GM12878 (cell line): ENCODE data around the gene ZBTB37. TPM values are rescaled to one million over a fixed set of nuclear protein-coding genes. Genes with fewer than 3 reads are reported as not detected.

Source experiments
- ATAC-seq: fragments of 200-7000 bp; cut with Tn5 transposase; 3 replicates; pipeline ENCODE4 v1.9.1; 2020; ENCODE audit warnings: mild to moderate bottlenecking, moderate library complexity
- BruUV-seq: library from RNA; stranded (reverse); fragments of 400-500 nt; replicated peaks from 2 replicates; lab custom pipeline; 2021; lab: Mats Ljungman, UMichigan
- CTCF ChIA-PET: fragments of 300-600 bp; sonication (Branson Sonifier 250); formaldehyde crosslinking; extraction: SDS; loops from one replicate; lab custom pipeline; 2021; ENCODE audit warnings: inconsistent platforms; lab: Yijun Ruan, JAX
- POLR2A ChIA-PET: fragments of 350-600 bp; formaldehyde crosslinking; extraction: SDS; loops from one replicate; lab custom pipeline; 2021; ENCODE audit warnings: inconsistent platforms; lab: Charles Lee
- RAD21 ChIA-PET: fragments of 300-600 bp; sonication (Branson Sonifier 250); formaldehyde crosslinking; loops from one replicate; lab custom pipeline; 2023; ENCODE audit warnings: antibody characterized with exemption; ENCODE audit not compliant: unreplicated experiment; lab: Charles Lee
- SMC1A ChIA-PET: fragments of 300-600 bp; sonication (Branson Sonifier 250); formaldehyde crosslinking; loops from one replicate; lab custom pipeline; 2023; ENCODE audit not compliant: unreplicated experiment, uncharacterized antibody; lab: Charles Lee
- DNase-seq: peaks from one replicate; pipeline ENCODE4 v3.0.0-alpha.2; 2011; ENCODE audit warnings: low read depth, low spot score
- FAIRE-seq: peaks from 3 replicates; lab custom pipeline; 2011; peaks lifted over from hg19 to GRCh38; lab: Jason Lieb, UNC
- H2AFZ ChIP-seq: 2 replicates; pipeline ENCODE4 v1.6.0; 2011; ENCODE audit warnings: low read depth, low read length, control low read depth; ENCODE audit not compliant: control insufficient read depth
- H3K27ac ChIP-seq: 2 replicates; pipeline ENCODE4 v1.5.1; 2011; ENCODE audit warnings: control low read depth; ENCODE audit not compliant: control insufficient read depth, insufficient read depth
- H3K27me3 ChIP-seq, 2 experiments: replicated peaks in 1 of 2; 2 replicates each; pipeline versions ENCODE4 v1.6.0 to v1.6.1; 2011; ENCODE audit warnings: low read length in 1 of 2; ENCODE audit not compliant: control insufficient read depth in 2 of 2, insufficient read depth in 2 of 2
- H3K36me3 ChIP-seq, 2 experiments: 2 replicates each; pipeline ENCODE4 v1.5.1; 2011; ENCODE audit warnings: low read length in 1 of 2; ENCODE audit not compliant: control insufficient read depth in 2 of 2, insufficient read depth in 2 of 2
- H3K4me1 ChIP-seq: 2 replicates; pipeline ENCODE4 v1.6.1; 2011; ENCODE audit warnings: mild to moderate bottlenecking, low read length, moderate library complexity, mixed read lengths; ENCODE audit not compliant: control insufficient read depth, insufficient read depth
- H3K4me2 ChIP-seq: 2 replicates; pipeline ENCODE4 v1.6.0; 2011; ENCODE audit warnings: control low read depth; ENCODE audit not compliant: control insufficient read depth, insufficient read depth
- H3K4me3 ChIP-seq: fragments of 200-600 bp; sonication (generic); 2 replicates; pipeline ENCODE4 v1.5.1; 2016
- H3K79me2 ChIP-seq: 2 replicates; pipeline ENCODE4 v1.6.0; 2011; ENCODE audit warnings: low read length; ENCODE audit not compliant: control insufficient read depth, insufficient read depth
- H3K9ac ChIP-seq: 2 replicates; pipeline ENCODE4 v1.8.0; 2011; ENCODE audit warnings: low read length, control low read depth, mixed read lengths; ENCODE audit not compliant: control insufficient read depth, insufficient read depth
- H3K9me3 ChIP-seq: replicated peaks from 3 replicates; pipeline ENCODE4 v1.5.1; 2011; ENCODE audit warnings: mild to moderate bottlenecking, low read length; ENCODE audit not compliant: control insufficient read depth, insufficient read depth
- H4K20me1 ChIP-seq: 2 replicates; pipeline ENCODE4 v1.6.0; 2011; ENCODE audit not compliant: control insufficient read depth, insufficient read depth
- BCL11A ChIP-seq: IDR thresholded peaks from 2 replicates; pipeline ENCODE4 v1.6.1; 2011; ENCODE audit warnings: low read depth, low read length
- BCLAF1 ChIP-seq: fragments of 450-650 bp; IDR thresholded peaks from 2 replicates; pipeline ENCODE4 v1.6.1; 2017; ENCODE audit warnings: antibody characterized with exemption, mild to moderate bottlenecking, moderate library complexity
- CBX5 ChIP-seq: sonication (generic); IDR thresholded peaks from 2 replicates; pipeline ENCODE4 v1.6.1; 2016; ENCODE audit warnings: low read depth, moderate library complexity, mild to moderate bottlenecking, inconsistent platforms
- CREM ChIP-seq: IDR thresholded peaks from 2 replicates; pipeline ENCODE4 v1.6.1; 2014; ENCODE audit warnings: antibody characterized with exemption, low read depth
- EED ChIP-seq: sonication (generic); IDR thresholded peaks from 2 replicates; pipeline ENCODE4 v1.6.1; 2016; ENCODE audit warnings: antibody characterized with exemption, low read depth
- MLLT1 ChIP-seq: fragments of 450-650 bp; IDR thresholded peaks from 2 replicates; pipeline ENCODE4 v1.6.1; 2016; ENCODE audit warnings: mild to moderate bottlenecking
- MTA3 ChIP-seq: IDR thresholded peaks from 2 replicates; pipeline ENCODE4 v1.6.1; 2012; ENCODE audit warnings: low read length, inconsistent platforms, borderline replicate concordance
- PKNOX1 ChIP-seq: fragments of 450-650 bp; IDR thresholded peaks from 2 replicates; pipeline ENCODE4 v1.6.1; 2016; ENCODE audit warnings: mild to moderate bottlenecking
- REST ChIP-seq: IDR thresholded peaks from 2 replicates; pipeline ENCODE4 v1.6.1; 2012; ENCODE audit warnings: mild to moderate bottlenecking, low read depth, low read length
- RFX5 ChIP-seq: IDR thresholded peaks from 2 replicates; pipeline ENCODE4 v1.6.1; 2011; ENCODE audit warnings: low read depth, low read length, improper control_type of control experiment
- SUPT20H ChIP-seq: IDR thresholded peaks from 2 replicates; pipeline ENCODE4 v1.6.1; 2011; ENCODE audit warnings: low read depth, mild to moderate bottlenecking, low read length, moderate library complexity, borderline replicate concordance; ENCODE audit not compliant: control insufficient read depth
- TBL1XR1 ChIP-seq: IDR thresholded peaks from 2 replicates; pipeline ENCODE4 v1.6.1; 2012; ENCODE audit warnings: low read depth, low read length, improper control_type of control experiment
- YBX1 ChIP-seq: fragments of 450-650 bp; IDR thresholded peaks from 2 replicates; pipeline ENCODE4 v1.6.1; 2016; ENCODE audit warnings: antibody characterized with exemption
- ZNF217 ChIP-seq: fragments of 450-650 bp; IDR thresholded peaks from 2 replicates; pipeline ENCODE4 v1.6.1; 2017; ENCODE audit warnings: antibody characterized with exemption, mild to moderate bottlenecking
- WGBS: methylation state at CpG from one replicate; pipeline ENCODE4 v1.1.6; 2016; ENCODE audit warnings: low lambda C conversion rate; ENCODE audit not compliant: insufficient replicate concordance, insufficient coverage; ENCODE audit errors: missing lambda C conversion rate; 5-methylcytosine and 5-hydroxymethylcytosine counted together
- in situ Hi-C: fragments of 300-500 bp; cut with MboI; formaldehyde crosslinking; loops from 9 replicates; pipeline ENCODE4 v1.14.3; 2018; ENCODE audit warnings: mixed read lengths
- intact Hi-C: fragments of 100-400 bp; cut with micrococcal nuclease; formaldehyde crosslinking; loops from one replicate; pipeline ENCODE4 v1.14.2; 2022; ENCODE audit not compliant: unreplicated experiment
- polyA plus RNA-seq, 11 experiments: library from polyadenylated mRNA; depleted of rRNA in 4 of 11; unstranded in 6 of 11; stranded (reverse) in 5 of 11; fragments of >200 nt; fragmentation: Nextera tagmentation in 4 of 11; fragmentation: Illumina TruSeq in 1 of 11; extraction: Ambion mirVana in 4 of 11; extraction: Trizol in 1 of 11; gene quantifications; 1 replicate in 1 of 11; 2 replicates in 10 of 11; pipeline versions ENCODE4 v1.2.1 to v1.2.3, GENCODE V29; 2011 to 2016; ENCODE audit warnings: inconsistent platforms in 2 of 11, missing spikeins in 2 of 11, low read depth in 1 of 11
- total RNA-seq, 4 experiments: library from RNA; depleted of rRNA in 3 of 4; stranded (reverse); fragments of >200 nt in 3 of 4; fragmentation: Illumina TruSeq in 1 of 4; extraction: Trizol in 1 of 4; gene quantifications; 2 replicates each; pipeline versions ENCODE4 v1.2.1 to v1.2.3, GENCODE V29; 2013 to 2021

The ZBTB37 gene
- total and polyA plus RNA-seq, 10 of the 15 experiments (the other 5 are each of a cell fraction or from before 2014, with no cell fraction given) = 0.16 to 5.7 (median 1.9) TPM

- DNase-seq = no peak
- 52% methylated on average over 4 of the region's 4 CpGs for WGBS
- POLR2A ChIA-PET = no interaction called here
- no peak overlapping the region for H3K4me2 ChIP-seq
- no peak overlapping the region for H3K9ac ChIP-seq
- in situ Hi-C loops = no loop called here
- H3K36me3 ChIP-seq = no peaks in the 10 kb centered on the region
- no peak for TF ChIP-seq MLLT1
- no peak for TF ChIP-seq CBX5
- TF ChIP-seq RFX5 = no peak
- TF ChIP-seq YBX1 = no peak
- no peak for TF ChIP-seq REST
- TF ChIP-seq TBL1XR1 = no peak
- no peak for TF ChIP-seq EED
- no peak for TF ChIP-seq MTA3
- TF ChIP-seq BCLAF1 = no peak
- no peak for TF ChIP-seq SUPT20H
- TF ChIP-seq CREM = no peak
- no peak for TF ChIP-seq ZNF217
- no peak for TF ChIP-seq PKNOX1
- no peak for TF ChIP-seq BCL11A
- TF ChIP-seq, all 136 proteins: peak for 0
- Histone ChIP-seq H3K27me3 (peaks cover 0 to 1% of the 10 kb centered on the region in 2 experiments; a peak in 1 of 4 replicates), H2AFZ (no peak overlapping the region), H3K4me3 (no peak overlapping the region), H3K9me3 (no peaks in the 10 kb centered on the region), H3K4me1 (no peaks in the 10 kb centered on the region), H3K27ac (no peak overlapping the region), H4K20me1 (no peaks in the 10 kb centered on the region), H3K79me2 (no peaks in the 10 kb centered on the region)
- CTCF ChIA-PET = interaction anchor here (2.4 kb wide), 1 partner anchor 43 kb away, joined by 5 read pairs; no protein-coding TSS in a partner anchor
- RAD21 ChIA-PET = no interaction called here
- FAIRE-seq (no peak), ATAC-seq (no peak)
- no TSS peak for BruUV-seq
- SMC1A ChIA-PET = no interaction called here
- intact Hi-C loops = no loop called here
Observed at GRCh38 chr1:173916667-173917066, 48.5 kb downstream of the ZBTB37 start.
